HL-60 (cell line): ENCODE results near the gene TRPM2.
A peak's percentile ranks its signal among the peaks of the same experiment; 100 is the strongest.

ENCODE experiments used
- DNase-seq, 2 experiments: peaks; one replicate each; pipeline ENCODE4 v3.0.0-alpha.2; 2010 to 2020; ENCODE audit warnings: low read depth in 1 of 2, low spot score in 1 of 2
- H3K27ac ChIP-seq: fragments of 250-450 bp; sonication (Bioruptor Pico); replicated peaks from 2 replicates; pipeline ENCODE4 v1.5.1; 2020; ENCODE audit warnings: mild to moderate bottlenecking, moderate library complexity
- H3K27me3 ChIP-seq: fragments of 250-450 bp; sonication (Bioruptor Pico); 2 replicates; pipeline ENCODE4 v1.5.1; 2021; ENCODE audit warnings: mild to moderate bottlenecking, moderate library complexity; ENCODE audit not compliant: insufficient read depth, poor library complexity, severe bottlenecking
- H3K4me3 ChIP-seq: replicated peaks from 2 replicates; pipeline ENCODE4 v1.5.1; 2011; ENCODE audit warnings: mild to moderate bottlenecking, control low read depth, low read length; ENCODE audit not compliant: insufficient read depth
- GABPA ChIP-seq: IDR thresholded peaks from 2 replicates; pipeline ENCODE4 v1.6.1; 2012; ENCODE audit warnings: low read depth
- POLR2AphosphoS5 ChIP-seq: IDR thresholded peaks from 2 replicates; pipeline ENCODE4 v1.6.1; 2012; ENCODE audit warnings: low read depth
- SPI1 ChIP-seq: IDR thresholded peaks from 2 replicates; pipeline ENCODE4 v1.6.1; 2012; ENCODE audit warnings: low read depth, mild to moderate bottlenecking, borderline replicate concordance
- TF ChIP-seq, protein P1 (sequence below): IDR thresholded peaks from 2 replicates; pipeline ENCODE4 v1.6.1; 2012; ENCODE audit warnings: low read depth; ENCODE audit not compliant: insufficient replicate concordance
- TF ChIP-seq, protein P2 (sequence below): IDR thresholded peaks from one replicate; pipeline ENCODE4 v1.5.1; 2011; ENCODE audit warnings: low read length, control low read depth, inconsistent platforms; ENCODE audit not compliant: insufficient read depth

TRPM2 gene

GRCh38 chr21:44485796-44486195 is 132.4 kb downstream of the TRPM2 start:
- no peak for DNase-seq
- no peak overlapping the region for H3K27ac ChIP-seq
- TF ChIP-seq GABPA: no peak
- TF ChIP-seq, protein P1, sequence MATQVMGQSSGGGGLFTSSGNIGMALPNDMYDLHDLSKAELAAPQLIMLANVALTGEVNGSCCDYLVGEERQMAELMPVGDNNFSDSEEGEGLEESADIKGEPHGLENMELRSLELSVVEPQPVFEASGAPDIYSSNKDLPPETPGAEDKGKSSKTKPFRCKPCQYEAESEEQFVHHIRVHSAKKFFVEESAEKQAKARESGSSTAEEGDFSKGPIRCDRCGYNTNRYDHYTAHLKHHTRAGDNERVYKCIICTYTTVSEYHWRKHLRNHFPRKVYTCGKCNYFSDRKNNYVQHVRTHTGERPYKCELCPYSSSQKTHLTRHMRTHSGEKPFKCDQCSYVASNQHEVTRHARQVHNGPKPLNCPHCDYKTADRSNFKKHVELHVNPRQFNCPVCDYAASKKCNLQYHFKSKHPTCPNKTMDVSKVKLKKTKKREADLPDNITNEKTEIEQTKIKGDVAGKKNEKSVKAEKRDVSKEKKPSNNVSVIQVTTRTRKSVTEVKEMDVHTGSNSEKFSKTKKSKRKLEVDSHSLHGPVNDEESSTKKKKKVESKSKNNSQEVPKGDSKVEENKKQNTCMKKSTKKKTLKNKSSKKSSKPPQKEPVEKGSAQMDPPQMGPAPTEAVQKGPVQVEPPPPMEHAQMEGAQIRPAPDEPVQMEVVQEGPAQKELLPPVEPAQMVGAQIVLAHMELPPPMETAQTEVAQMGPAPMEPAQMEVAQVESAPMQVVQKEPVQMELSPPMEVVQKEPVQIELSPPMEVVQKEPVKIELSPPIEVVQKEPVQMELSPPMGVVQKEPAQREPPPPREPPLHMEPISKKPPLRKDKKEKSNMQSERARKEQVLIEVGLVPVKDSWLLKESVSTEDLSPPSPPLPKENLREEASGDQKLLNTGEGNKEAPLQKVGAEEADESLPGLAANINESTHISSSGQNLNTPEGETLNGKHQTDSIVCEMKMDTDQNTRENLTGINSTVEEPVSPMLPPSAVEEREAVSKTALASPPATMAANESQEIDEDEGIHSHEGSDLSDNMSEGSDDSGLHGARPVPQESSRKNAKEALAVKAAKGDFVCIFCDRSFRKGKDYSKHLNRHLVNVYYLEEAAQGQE: no peak
- TF ChIP-seq, protein P2, sequence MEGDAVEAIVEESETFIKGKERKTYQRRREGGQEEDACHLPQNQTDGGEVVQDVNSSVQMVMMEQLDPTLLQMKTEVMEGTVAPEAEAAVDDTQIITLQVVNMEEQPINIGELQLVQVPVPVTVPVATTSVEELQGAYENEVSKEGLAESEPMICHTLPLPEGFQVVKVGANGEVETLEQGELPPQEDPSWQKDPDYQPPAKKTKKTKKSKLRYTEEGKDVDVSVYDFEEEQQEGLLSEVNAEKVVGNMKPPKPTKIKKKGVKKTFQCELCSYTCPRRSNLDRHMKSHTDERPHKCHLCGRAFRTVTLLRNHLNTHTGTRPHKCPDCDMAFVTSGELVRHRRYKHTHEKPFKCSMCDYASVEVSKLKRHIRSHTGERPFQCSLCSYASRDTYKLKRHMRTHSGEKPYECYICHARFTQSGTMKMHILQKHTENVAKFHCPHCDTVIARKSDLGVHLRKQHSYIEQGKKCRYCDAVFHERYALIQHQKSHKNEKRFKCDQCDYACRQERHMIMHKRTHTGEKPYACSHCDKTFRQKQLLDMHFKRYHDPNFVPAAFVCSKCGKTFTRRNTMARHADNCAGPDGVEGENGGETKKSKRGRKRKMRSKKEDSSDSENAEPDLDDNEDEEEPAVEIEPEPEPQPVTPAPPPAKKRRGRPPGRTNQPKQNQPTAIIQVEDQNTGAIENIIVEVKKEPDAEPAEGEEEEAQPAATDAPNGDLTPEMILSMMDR: no peak
- no peak for TF ChIP-seq POLR2AphosphoS5
- no peak for TF ChIP-seq SPI1
- H3K27me3 ChIP-seq: no peaks in the 10 kb centered on the region
- no peak overlapping the region for H3K4me3 ChIP-seq

- TF ChIP-seq GABPA: no peak
- no peak for TF ChIP-seq SPI1
- no peak for TF ChIP-seq POLR2AphosphoS5
- TF ChIP-seq, protein P1: no peak
- TF ChIP-seq, protein P2: no peak
- Histone ChIP-seq H3K4me3 (no peak overlapping the region), H3K27ac (no peak overlapping the region), H3K27me3 (no peaks in the 10 kb centered on the region)
- DNase-seq: no peak
Observed at GRCh38 chr21:44486302-44486701, 132.9 kb downstream of the TRPM2 start.

GRCh38 chr21:44487831-44488230 is 134.4 kb downstream of the TRPM2 start:
- no peak overlapping the region for H3K4me3 ChIP-seq
- H3K27ac ChIP-seq: no peak overlapping the region
- no peaks in the 10 kb centered on the region for H3K27me3 ChIP-seq
- peak in 1 of 2 experiments; percentile 28 for DNase-seq
- TF ChIP-seq, protein P1: no peak
- TF ChIP-seq GABPA: no peak
- no peak for TF ChIP-seq POLR2AphosphoS5
- TF ChIP-seq SPI1: no peak
- TF ChIP-seq, protein P2: peak; percentile 31
